GM12892 (cell line): ENCODE measurements around the gene SLC43A3.
A peak's percentile ranks its signal among the peaks of the same experiment; 100 is the strongest.
"Not testable (repeated sequence)": the region's sequence is repeated elsewhere in the genome, so short reads cannot be mapped to it uniquely, and the experiment has no call there.

Source experiments
- POLR2A ChIP-seq: IDR thresholded peaks from 2 replicates; pipeline ENCODE4 v1.6.1; 2011; ENCODE audit warnings: low read depth, low read length, control low read depth
- POLR2AphosphoS5 ChIP-seq: IDR thresholded peaks from 2 replicates; pipeline ENCODE4 v1.6.1; 2011; ENCODE audit warnings: low read depth, low read length, control low read depth
- TAF1 ChIP-seq: IDR thresholded peaks from 2 replicates; pipeline ENCODE4 v1.6.1; 2011; ENCODE audit warnings: low read depth, mild to moderate bottlenecking, control low read depth, low read length, borderline replicate concordance

- 0 out of 2 replicates have a peak, but pooled peaks have one; percentile 2 for TF ChIP-seq POLR2A
- TF ChIP-seq TAF1, POLR2AphosphoS5: not testable (repeated sequence)
Observed at GRCh38 chr11:57403003-57403801, 23.7 kb downstream of the SLC43A3 start.
